Astrocyte (in vitro differentiated cells and primary cell): ENCODE measurements around the gene TBC1D12. TPM values are rescaled to one million over a fixed set of nuclear protein-coding genes. Genes with fewer than 3 reads are reported as not detected.

ENCODE experiments used
- DNase-seq: peaks from one replicate; pipeline ENCODE4 v3.0.0-alpha.2; 2010; ENCODE audit warnings: low read depth
- FAIRE-seq: peaks from 2 replicates; lab custom pipeline; 2011; peaks lifted over from hg19 to GRCh38; lab: Jason Lieb, UNC
- H2AFZ ChIP-seq: 2 replicates; pipeline ENCODE4 v1.6.0; 2012; ENCODE audit warnings: low read depth, low read length, inconsistent platforms
- H3K27ac ChIP-seq: 2 replicates; pipeline ENCODE4 v1.5.1; 2011; ENCODE audit warnings: low read depth, low read length, inconsistent platforms
- H3K27me3 ChIP-seq: 2 replicates; pipeline ENCODE4 v1.6.0; 2011; ENCODE audit warnings: low read length, inconsistent platforms; ENCODE audit not compliant: insufficient read depth
- H3K36me3 ChIP-seq: 2 replicates; pipeline ENCODE4 v1.5.1; 2011; ENCODE audit warnings: low read length, inconsistent platforms; ENCODE audit not compliant: insufficient read depth
- H3K4me1 ChIP-seq: 2 replicates; pipeline ENCODE4 v1.5.1; 2011; ENCODE audit warnings: low read length, inconsistent platforms; ENCODE audit not compliant: insufficient read depth
- H3K4me2 ChIP-seq: 2 replicates; pipeline ENCODE4 v1.6.0; 2012; ENCODE audit warnings: low read length, inconsistent platforms
- H3K4me3 ChIP-seq: 2 replicates; pipeline ENCODE4 v1.5.1; 2011; ENCODE audit warnings: low read depth, mild to moderate bottlenecking, low read length, inconsistent platforms; ENCODE audit not compliant: insufficient read depth
- H3K79me2 ChIP-seq: 2 replicates; pipeline ENCODE4 v1.6.0; 2012; ENCODE audit warnings: mild to moderate bottlenecking, low read length, inconsistent platforms; ENCODE audit not compliant: insufficient read depth
- H3K9ac ChIP-seq: 2 replicates; pipeline ENCODE4 v1.6.0; 2012; ENCODE audit warnings: mild to moderate bottlenecking, low read length, inconsistent platforms
- H3K9me3 ChIP-seq: 2 replicates; pipeline ENCODE4 v1.5.1; 2012; ENCODE audit warnings: low read depth, mild to moderate bottlenecking, low read length, inconsistent platforms; ENCODE audit not compliant: insufficient read depth
- H4K20me1 ChIP-seq: 2 replicates; pipeline ENCODE4 v1.6.0; 2012; ENCODE audit warnings: low read length, inconsistent platforms; ENCODE audit not compliant: insufficient read depth
- H3K27ac Mint-ChIP-seq: one replicate; pipeline ENCODE4 v1.8.0; 2021; ENCODE audit warnings: mild to moderate bottlenecking, mixed read lengths; ENCODE audit not compliant: unreplicated experiment
- H3K27me3 Mint-ChIP-seq: one replicate; pipeline ENCODE4 v1.8.0; 2021; ENCODE audit warnings: low read depth, mixed read lengths; ENCODE audit not compliant: unreplicated experiment
- H3K36me3 Mint-ChIP-seq: one replicate; pipeline ENCODE4 v1.8.0; 2021; ENCODE audit warnings: low read depth, mixed read lengths; ENCODE audit not compliant: unreplicated experiment
- H3K4me1 Mint-ChIP-seq: one replicate; pipeline ENCODE4 v1.8.0; 2021; ENCODE audit warnings: low read depth, mixed read lengths; ENCODE audit not compliant: unreplicated experiment
- H3K4me3 Mint-ChIP-seq: one replicate; pipeline ENCODE4 v1.8.0; 2021; ENCODE audit warnings: mild to moderate bottlenecking, moderate library complexity, mixed read lengths; ENCODE audit not compliant: unreplicated experiment
- H3K9me3 Mint-ChIP-seq: one replicate; pipeline ENCODE4 v1.8.0; 2021; ENCODE audit warnings: mild to moderate bottlenecking, mixed read lengths; ENCODE audit not compliant: unreplicated experiment
- EZH2 ChIP-seq: IDR thresholded peaks from 2 replicates; pipeline ENCODE4 v1.6.1; 2012; ENCODE audit warnings: mild to moderate bottlenecking, low read length, inconsistent platforms; ENCODE audit not compliant: insufficient read depth
- total RNA-seq: library from RNA; stranded (reverse); gene quantifications from 2 replicates; pipeline ENCODE4 v1.2.1, GENCODE V29; 2021
- TF ChIP-seq, protein P1 (sequence below): IDR thresholded peaks from 2 replicates; pipeline ENCODE4 v1.5.1; 2011; ENCODE audit warnings: low read depth, mild to moderate bottlenecking, inconsistent platforms, low read length, moderate library complexity; ENCODE audit not compliant: insufficient read depth

The TBC1D12 gene
- total RNA-seq, 1 donor from 2014 or later: 7.6 TPM

DNA sequence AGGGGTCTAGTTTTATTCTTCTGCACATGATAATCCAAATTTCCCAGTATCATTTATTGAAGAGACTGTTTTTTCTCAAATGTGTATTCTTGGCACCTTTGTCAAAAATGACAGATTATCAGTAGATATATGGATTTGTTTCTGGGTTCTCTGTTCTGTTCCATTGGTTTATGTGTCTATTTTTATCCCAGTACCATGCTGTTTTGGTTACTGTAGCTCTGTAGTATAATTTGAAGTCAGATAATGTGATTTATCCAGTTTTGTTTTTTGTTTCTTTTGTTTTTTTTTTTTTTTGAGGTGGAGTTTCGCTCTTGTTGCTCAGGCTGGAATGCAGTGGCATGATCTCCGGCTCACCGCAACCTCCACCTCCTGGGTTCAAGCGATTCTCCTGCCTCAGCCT lies 81.6 kb downstream of the TBC1D12 start:
- no peaks in the 10 kb centered on the region for H3K9me3 ChIP-seq
- H3K27ac Mint-ChIP-seq: no peak overlapping the region
- TF ChIP-seq, protein P1, sequence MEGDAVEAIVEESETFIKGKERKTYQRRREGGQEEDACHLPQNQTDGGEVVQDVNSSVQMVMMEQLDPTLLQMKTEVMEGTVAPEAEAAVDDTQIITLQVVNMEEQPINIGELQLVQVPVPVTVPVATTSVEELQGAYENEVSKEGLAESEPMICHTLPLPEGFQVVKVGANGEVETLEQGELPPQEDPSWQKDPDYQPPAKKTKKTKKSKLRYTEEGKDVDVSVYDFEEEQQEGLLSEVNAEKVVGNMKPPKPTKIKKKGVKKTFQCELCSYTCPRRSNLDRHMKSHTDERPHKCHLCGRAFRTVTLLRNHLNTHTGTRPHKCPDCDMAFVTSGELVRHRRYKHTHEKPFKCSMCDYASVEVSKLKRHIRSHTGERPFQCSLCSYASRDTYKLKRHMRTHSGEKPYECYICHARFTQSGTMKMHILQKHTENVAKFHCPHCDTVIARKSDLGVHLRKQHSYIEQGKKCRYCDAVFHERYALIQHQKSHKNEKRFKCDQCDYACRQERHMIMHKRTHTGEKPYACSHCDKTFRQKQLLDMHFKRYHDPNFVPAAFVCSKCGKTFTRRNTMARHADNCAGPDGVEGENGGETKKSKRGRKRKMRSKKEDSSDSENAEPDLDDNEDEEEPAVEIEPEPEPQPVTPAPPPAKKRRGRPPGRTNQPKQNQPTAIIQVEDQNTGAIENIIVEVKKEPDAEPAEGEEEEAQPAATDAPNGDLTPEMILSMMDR: no peak
- TF ChIP-seq EZH2: no peak
- H3K79me2 ChIP-seq: no peaks in the 10 kb centered on the region
- H2AFZ ChIP-seq: no peak overlapping the region
- H3K27me3 Mint-ChIP-seq: no peaks in the 10 kb centered on the region
- H3K9me3 Mint-ChIP-seq: peaks cover 5% of the 10 kb centered on the region
- no peaks in the 10 kb centered on the region for H3K4me1 Mint-ChIP-seq
- no peak overlapping the region for H3K27ac ChIP-seq
- H4K20me1 ChIP-seq: peaks cover 10% of the 10 kb centered on the region
- no peaks in the 10 kb centered on the region for H3K27me3 ChIP-seq
- peaks cover 11% of the 10 kb centered on the region for H3K36me3 Mint-ChIP-seq
- no peak overlapping the region for H3K4me2 ChIP-seq
- DNase-seq: no peak
- H3K36me3 ChIP-seq: no peaks in the 10 kb centered on the region
- H3K4me3 Mint-ChIP-seq: no peak overlapping the region
- H3K9ac ChIP-seq: no peak overlapping the region
- no peak overlapping the region for H3K4me3 ChIP-seq
- no peaks in the 10 kb centered on the region for H3K4me1 ChIP-seq
- FAIRE-seq: no peak

DNA sequence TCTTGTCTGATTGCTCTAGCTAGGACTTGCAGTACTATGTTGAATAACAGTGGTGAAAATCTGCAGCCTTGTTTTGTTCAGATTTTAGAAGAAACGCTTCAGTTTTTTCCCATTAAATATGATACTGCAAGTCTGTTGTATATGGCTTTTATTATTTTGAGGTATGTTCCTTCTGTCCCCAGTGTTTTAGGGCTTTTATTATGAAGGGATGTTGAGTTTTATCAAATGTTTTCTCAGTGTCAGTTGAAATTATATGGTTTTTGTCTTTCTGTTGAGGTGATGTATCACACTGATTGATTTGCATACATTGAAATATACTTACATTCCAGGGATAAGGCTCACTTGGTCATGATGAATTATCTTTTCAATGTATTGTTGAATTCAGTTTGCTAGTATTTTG lies 82.8 kb downstream of the TBC1D12 start:
- H3K4me3 Mint-ChIP-seq: no peak overlapping the region
- no peak for FAIRE-seq
- H3K9me3 Mint-ChIP-seq: peaks cover 5% of the 10 kb centered on the region

DNA sequence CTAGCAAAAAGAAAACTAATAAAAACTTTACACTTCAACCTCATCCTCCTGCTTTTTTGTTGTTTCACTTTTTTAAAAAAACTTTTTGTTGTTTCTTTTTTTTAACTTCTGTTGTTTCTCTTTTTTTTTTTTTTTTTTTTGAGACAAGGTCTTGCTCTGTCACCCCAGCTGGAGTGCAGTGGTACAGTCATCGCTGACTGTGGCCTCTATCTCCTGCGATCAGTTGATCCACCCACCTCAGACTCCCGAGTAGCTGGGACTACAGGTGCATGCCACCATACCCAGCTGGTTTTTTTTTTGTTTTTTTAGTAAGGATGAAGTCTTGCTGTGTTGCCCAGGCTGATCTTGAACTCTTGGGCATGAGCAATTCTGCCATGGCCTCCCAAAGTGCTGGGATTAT lies 85.2 kb downstream of the TBC1D12 start:
- no peak overlapping the region for H2AFZ ChIP-seq
- no peaks in the 10 kb centered on the region for H3K9me3 ChIP-seq
- H3K4me1 ChIP-seq: no peaks in the 10 kb centered on the region
- Mint-ChIP-seq H3K4me3 (no peak overlapping the region), H3K4me1 (peaks cover 5% of the 10 kb centered on the region), H3K27ac (no peak overlapping the region), H3K36me3 (peaks cover 11% of the 10 kb centered on the region), H3K27me3 (no peaks in the 10 kb centered on the region), H3K9me3 (peaks cover 5% of the 10 kb centered on the region)
- no peaks in the 10 kb centered on the region for H3K79me2 ChIP-seq
- H4K20me1 ChIP-seq: peaks cover 22% of the 10 kb centered on the region
- H3K4me3 ChIP-seq: no peak overlapping the region
- DNase-seq: no peak
- no peaks in the 10 kb centered on the region for H3K27me3 ChIP-seq
- no peaks in the 10 kb centered on the region for H3K36me3 ChIP-seq
- FAIRE-seq: no peak
- H3K9ac ChIP-seq: no peak overlapping the region
- TF ChIP-seq EZH2: no peak
- TF ChIP-seq, protein P1: no peak
- H3K4me2 ChIP-seq: no peak overlapping the region
- no peak overlapping the region for H3K27ac ChIP-seq

More for the DNA sequence above, 82.8 kb downstream of the TBC1D12 start:
- Histone ChIP-seq H3K79me2 (no peaks in the 10 kb centered on the region), H4K20me1 (peaks cover 15% of the 10 kb centered on the region), H3K27me3 (no peaks in the 10 kb centered on the region), H3K4me2 (no peak overlapping the region), H3K4me3 (no peak overlapping the region), H2AFZ (no peak overlapping the region), H3K36me3 (no peaks in the 10 kb centered on the region), H3K27ac (no peak overlapping the region), H3K4me1 (no peaks in the 10 kb centered on the region), H3K9me3 (no peaks in the 10 kb centered on the region), H3K9ac (no peak overlapping the region)
- H3K36me3 Mint-ChIP-seq: peaks cover 11% of the 10 kb centered on the region
- no peak overlapping the region for H3K27ac Mint-ChIP-seq
- no peak for TF ChIP-seq EZH2
- TF ChIP-seq, protein P1: no peak
- no peaks in the 10 kb centered on the region for H3K27me3 Mint-ChIP-seq
- no peak for DNase-seq
- no peaks in the 10 kb centered on the region for H3K4me1 Mint-ChIP-seq
